ENCODE data around the gene SEC23IP.

Gene SEC23IP

GRCh38 chr10:119991816-119992215, 99.3 kb downstream of the SEC23IP start:
- DNase-seq (ENCODE audit: low read depth): no peak
- TF ChIP-seq CTCF (IDR thresholded peaks at IDR 0.05; ENCODE audit: low read depth, low read length, missing control alignments): no peak
- H3K4me3 ChIP-seq (ENCODE audit: low read depth, low read length): no peak overlapping the region

Data from GM12864 (cell line).